Measurements from ENCODE around the gene C16orf90.
"Not testable (repeated sequence)": the region's sequence is repeated elsewhere in the genome, so short reads cannot be mapped to it uniquely, and the experiment has no call there.

The C16orf90 gene

DNA sequence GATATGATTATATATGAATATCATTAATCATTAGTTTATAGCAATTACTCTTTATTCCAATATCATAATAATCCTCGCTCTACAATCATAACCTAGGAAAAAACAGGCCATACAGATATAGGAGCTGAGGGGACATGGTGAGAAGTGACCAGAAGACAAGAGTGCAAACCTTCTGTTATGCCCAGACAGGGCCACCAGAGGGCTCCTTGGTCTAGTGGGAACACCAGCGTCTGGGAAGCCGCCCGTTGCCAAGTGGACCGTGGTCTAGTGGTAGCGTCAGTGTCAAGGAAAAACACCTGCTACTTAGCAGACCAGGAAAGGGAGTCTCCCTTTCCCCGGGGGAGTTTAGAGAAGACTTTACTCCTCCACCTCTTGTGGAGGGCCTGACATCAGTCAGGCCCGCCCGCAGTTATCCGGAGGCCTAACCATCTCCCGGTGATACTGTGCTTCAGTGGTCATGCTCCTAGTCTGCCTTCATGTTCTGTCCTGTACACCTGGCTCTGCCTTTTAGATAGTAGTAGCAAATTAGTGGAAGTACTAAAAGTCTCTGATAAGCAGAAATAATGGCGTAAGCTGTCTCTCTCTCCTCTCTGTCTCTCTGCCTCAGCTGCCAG lies 32.0 kb upstream of the C16orf90 start:
- not testable (repeated sequence) for H3K27me3 ChIP-seq (ENCODE audit: control insufficient read depth in 1 of 2, insufficient read depth in 2 of 2, low read length in 2 of 2); H3K4me3 ChIP-seq (ENCODE audit: low read depth in 1 of 2, low read length in 2 of 2); H3K27ac ChIP-seq (ENCODE audit: low read depth, low read length); H3K9ac ChIP-seq (ENCODE audit: low read length); H3K4me1 ChIP-seq (ENCODE audit: insufficient read depth, low read length); H3K9me3 ChIP-seq (ENCODE audit: low read length)
- peaks cover 50% of the 10 kb centered on the region for H3K36me3 ChIP-seq (ENCODE audit: insufficient read depth, low read length)

- H3K9me3 ChIP-seq (ENCODE audit: low read length), result no peaks in the 10 kb centered on the region
- no peak overlapping the region for H3K9ac ChIP-seq (ENCODE audit: low read length)
- H3K36me3 ChIP-seq (ENCODE audit: insufficient read depth, low read length), result peaks cover 44% of the 10 kb centered on the region
- H3K27me3 ChIP-seq (ENCODE audit: control insufficient read depth in 1 of 2, insufficient read depth in 2 of 2, low read length in 2 of 2), result no peaks in the 10 kb centered on the region
- peaks cover 3% of the 10 kb centered on the region for H3K4me1 ChIP-seq (ENCODE audit: insufficient read depth, low read length)
- H3K4me3 ChIP-seq (ENCODE audit: low read depth in 1 of 2, low read length in 2 of 2), result no peak overlapping the region
- no peak overlapping the region for H3K27ac ChIP-seq (ENCODE audit: low read depth, low read length)
Measured at GRCh38 chr16:3525951-3526350, 30.7 kb upstream of the C16orf90 start.

GRCh38 chr16:3523281-3523680 lies 28.0 kb upstream of the C16orf90 start:
- peaks cover 15% of the 10 kb centered on the region for H3K4me1 ChIP-seq (ENCODE audit: insufficient read depth, low read length)
- H3K27ac ChIP-seq (ENCODE audit: low read depth, low read length), result no peak overlapping the region
- no peaks in the 10 kb centered on the region for H3K27me3 ChIP-seq (ENCODE audit: control insufficient read depth in 1 of 2, insufficient read depth in 2 of 2, low read length in 2 of 2)
- no peak overlapping the region for H3K4me3 ChIP-seq (ENCODE audit: low read depth in 1 of 2, low read length in 2 of 2)
- H3K9me3 ChIP-seq (ENCODE audit: low read length), result no peaks in the 10 kb centered on the region
- H3K36me3 ChIP-seq (ENCODE audit: insufficient read depth, low read length), result peaks cover 41% of the 10 kb centered on the region
- no peak overlapping the region for H3K9ac ChIP-seq (ENCODE audit: low read length)

- peak overlapping the region; percentile 34 for H3K9ac ChIP-seq (ENCODE audit: low read length)
- peaks cover 40% of the 10 kb centered on the region for H3K36me3 ChIP-seq (ENCODE audit: insufficient read depth, low read length)
Measured at GRCh38 chr16:3520841-3521240, 25.6 kb upstream of the C16orf90 start.

GRCh38 chr16:3520413-3520812 lies 25.1 kb upstream of the C16orf90 start:
- Histone ChIP-seq H3K36me3 (ENCODE audit: insufficient read depth, low read length) (peaks cover 40% of the 10 kb centered on the region), H3K27ac (ENCODE audit: low read depth, low read length) (peak overlapping the region; percentile 35), H3K9me3 (ENCODE audit: low read length) (no peaks in the 10 kb centered on the region), H3K27me3 (ENCODE audit: control insufficient read depth in 1 of 2, insufficient read depth in 2 of 2, low read length in 2 of 2) (no peaks in the 10 kb centered on the region), H3K4me3 (ENCODE audit: low read depth in 1 of 2, low read length in 2 of 2) (peak overlapping the region in 1 of 2 donors; percentile 33), H3K4me1 (ENCODE audit: insufficient read depth, low read length) (peaks cover 15% of the 10 kb centered on the region), H3K9ac (ENCODE audit: low read length) (peak overlapping the region; percentile 34)

More at GRCh38 chr16:3520841-3521240, 25.6 kb upstream of the C16orf90 start:
- Histone ChIP-seq H3K27ac (ENCODE audit: low read depth, low read length) (peak overlapping the region; percentile 35), H3K4me1 (ENCODE audit: insufficient read depth, low read length) (peaks cover 15% of the 10 kb centered on the region), H3K27me3 (ENCODE audit: control insufficient read depth in 1 of 2, insufficient read depth in 2 of 2, low read length in 2 of 2) (no peaks in the 10 kb centered on the region), H3K4me3 (ENCODE audit: low read depth in 1 of 2, low read length in 2 of 2) (peak overlapping the region; percentile 14 to 33), H3K9me3 (ENCODE audit: low read length) (no peaks in the 10 kb centered on the region)

GRCh38 chr16:3519581-3519980 lies 24.3 kb upstream of the C16orf90 start:
- peaks cover 40% of the 10 kb centered on the region for H3K36me3 ChIP-seq (ENCODE audit: insufficient read depth, low read length)
- H3K27me3 ChIP-seq (ENCODE audit: control insufficient read depth in 1 of 2, insufficient read depth in 2 of 2, low read length in 2 of 2), result no peaks in the 10 kb centered on the region
- peak overlapping the region; percentile 35 for H3K27ac ChIP-seq (ENCODE audit: low read depth, low read length)

DNA sequence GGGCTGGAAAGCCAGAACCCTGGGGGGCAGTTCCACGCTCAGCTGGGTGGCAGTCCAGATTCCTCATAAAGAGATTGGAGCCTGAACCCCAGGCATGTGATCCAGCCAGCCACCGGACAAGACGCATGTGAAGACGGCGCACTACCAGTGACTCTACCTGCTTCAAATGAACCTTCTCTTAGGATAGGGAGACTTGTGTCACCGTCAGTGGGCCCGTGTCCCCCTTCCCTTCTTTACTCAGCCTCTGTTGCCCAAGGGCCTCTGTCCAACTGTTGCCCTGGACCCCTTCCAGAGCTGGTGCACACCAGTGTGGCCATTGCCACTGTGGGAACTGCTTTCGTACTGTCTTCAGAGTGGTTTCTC lies 23.7 kb upstream of the C16orf90 start:
- Histone ChIP-seq H3K36me3 (ENCODE audit: insufficient read depth, low read length) (peaks cover 44% of the 10 kb centered on the region), H3K9me3 (ENCODE audit: low read length) (no peaks in the 10 kb centered on the region), H3K27me3 (ENCODE audit: control insufficient read depth in 1 of 2, insufficient read depth in 2 of 2, low read length in 2 of 2) (no peaks in the 10 kb centered on the region), H3K4me3 (ENCODE audit: low read depth in 1 of 2, low read length in 2 of 2) (no peak overlapping the region), H3K27ac (ENCODE audit: low read depth, low read length) (no peak overlapping the region), H3K4me1 (ENCODE audit: insufficient read depth, low read length) (peaks cover 15% of the 10 kb centered on the region), H3K9ac (ENCODE audit: low read length) (no peak overlapping the region)

More at GRCh38 chr16:3519581-3519980, 24.3 kb upstream of the C16orf90 start:
- no peaks in the 10 kb centered on the region for H3K9me3 ChIP-seq (ENCODE audit: low read length)
- H3K4me1 ChIP-seq (ENCODE audit: insufficient read depth, low read length), result peaks cover 15% of the 10 kb centered on the region
- H3K9ac ChIP-seq (ENCODE audit: low read length), result no peak overlapping the region
- no peak overlapping the region for H3K4me3 ChIP-seq (ENCODE audit: low read depth in 1 of 2, low read length in 2 of 2)

GRCh38 chr16:3518292-3518985 lies 23.1 kb upstream of the C16orf90 start:
- Histone ChIP-seq H3K4me3 (ENCODE audit: low read depth in 1 of 2, low read length in 2 of 2) (no peak overlapping the region), H3K36me3 (ENCODE audit: insufficient read depth, low read length) (peaks cover 43% of the 10 kb centered on the region), H3K27ac (ENCODE audit: low read depth, low read length) (no peak overlapping the region)

DNA sequence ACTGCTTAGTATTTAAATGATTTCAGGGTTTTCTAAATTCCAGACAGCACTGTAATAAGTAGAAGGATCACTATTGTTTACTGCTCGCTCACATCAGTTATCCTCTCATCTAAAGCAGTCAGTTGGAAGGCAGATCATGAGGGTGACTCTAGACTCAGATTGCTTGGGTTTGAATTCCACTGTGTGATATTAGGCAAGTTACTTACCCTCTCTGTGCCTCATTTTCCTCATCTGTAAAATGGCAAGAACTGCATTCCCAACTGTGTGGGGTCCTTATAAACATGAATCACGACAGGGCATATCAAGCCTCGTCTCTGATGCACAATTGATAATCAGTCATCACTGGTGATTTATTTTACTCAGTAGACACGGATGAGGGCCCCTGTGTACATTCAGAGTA lies 20.6 kb upstream of the C16orf90 start:
- Histone ChIP-seq H3K27me3 (ENCODE audit: control insufficient read depth in 1 of 2, insufficient read depth in 2 of 2, low read length in 2 of 2) (no peaks in the 10 kb centered on the region), H3K4me1 (ENCODE audit: insufficient read depth, low read length) (peaks cover 11% of the 10 kb centered on the region), H3K4me3 (ENCODE audit: low read depth in 1 of 2, low read length in 2 of 2) (no peak overlapping the region), H3K9me3 (ENCODE audit: low read length) (no peaks in the 10 kb centered on the region), H3K9ac (ENCODE audit: low read length) (no peak overlapping the region), H3K36me3 (ENCODE audit: insufficient read depth, low read length) (peaks cover 48% of the 10 kb centered on the region), H3K27ac (ENCODE audit: low read depth, low read length) (no peak overlapping the region)

More at GRCh38 chr16:3518292-3518985, 23.1 kb upstream of the C16orf90 start:
- no peak overlapping the region for H3K9ac ChIP-seq (ENCODE audit: low read length)
- H3K9me3 ChIP-seq (ENCODE audit: low read length), result no peaks in the 10 kb centered on the region
- no peaks in the 10 kb centered on the region for H3K27me3 ChIP-seq (ENCODE audit: control insufficient read depth in 1 of 2, insufficient read depth in 2 of 2, low read length in 2 of 2)
- H3K4me1 ChIP-seq (ENCODE audit: insufficient read depth, low read length), result peaks cover 15% of the 10 kb centered on the region

GRCh38 chr16:3514621-3515020 lies 19.3 kb upstream of the C16orf90 start:
- Histone ChIP-seq H3K27me3 (ENCODE audit: control insufficient read depth in 1 of 2, insufficient read depth in 2 of 2, low read length in 2 of 2) (no peaks in the 10 kb centered on the region), H3K9me3 (ENCODE audit: low read length) (no peaks in the 10 kb centered on the region), H3K9ac (ENCODE audit: low read length) (no peak overlapping the region), H3K4me3 (ENCODE audit: low read depth in 1 of 2, low read length in 2 of 2) (no peak overlapping the region), H3K27ac (ENCODE audit: low read depth, low read length) (no peak overlapping the region), H3K4me1 (ENCODE audit: insufficient read depth, low read length) (peaks cover 5% of the 10 kb centered on the region), H3K36me3 (ENCODE audit: insufficient read depth, low read length) (peaks cover 54% of the 10 kb centered on the region)

DNA sequence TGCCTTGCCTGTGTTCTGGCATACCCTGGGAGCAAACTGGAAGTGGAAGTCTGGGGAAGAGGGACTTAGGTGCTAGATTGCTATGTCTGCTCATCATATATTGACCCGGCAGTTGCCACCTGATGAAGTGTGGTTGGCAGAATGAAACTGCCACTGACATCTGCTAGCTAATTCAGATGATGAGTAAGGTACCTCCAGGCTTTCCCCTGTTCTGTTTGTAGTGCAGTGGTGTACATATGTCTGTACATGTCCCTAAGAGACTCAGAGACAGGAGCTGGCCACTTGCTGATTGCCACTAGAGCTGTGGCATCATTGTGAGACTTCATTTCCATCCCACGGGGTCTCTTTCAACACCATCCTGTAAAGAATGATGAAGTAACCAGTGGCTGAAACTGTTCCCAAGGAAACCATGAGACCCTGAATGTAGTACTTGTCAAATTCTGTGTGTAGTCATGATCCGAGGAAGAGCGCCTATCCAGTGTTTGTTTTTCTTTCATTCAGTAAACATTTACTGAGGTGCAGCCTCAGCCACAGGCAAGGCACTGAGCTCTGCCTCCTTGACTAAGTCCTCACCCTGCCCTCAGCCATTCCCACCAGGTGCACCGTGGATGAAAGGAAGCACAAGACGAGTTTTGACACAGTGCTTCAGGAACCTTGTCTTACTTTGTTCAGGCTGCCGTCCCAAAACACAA lies 18.7 kb upstream of the C16orf90 start:
- Histone ChIP-seq H3K27ac (ENCODE audit: low read depth, low read length) (no peak overlapping the region), H3K4me3 (ENCODE audit: low read depth in 1 of 2, low read length in 2 of 2) (no peak overlapping the region), H3K9ac (ENCODE audit: low read length) (no peak overlapping the region), H3K4me1 (ENCODE audit: insufficient read depth, low read length) (no peaks in the 10 kb centered on the region), H3K27me3 (ENCODE audit: control insufficient read depth in 1 of 2, insufficient read depth in 2 of 2, low read length in 2 of 2) (no peaks in the 10 kb centered on the region), H3K36me3 (ENCODE audit: insufficient read depth, low read length) (peaks cover 56% of the 10 kb centered on the region), H3K9me3 (ENCODE audit: low read length) (no peaks in the 10 kb centered on the region)
